ENCODE measurements around the gene SV2B.

The SV2B gene, protein sequence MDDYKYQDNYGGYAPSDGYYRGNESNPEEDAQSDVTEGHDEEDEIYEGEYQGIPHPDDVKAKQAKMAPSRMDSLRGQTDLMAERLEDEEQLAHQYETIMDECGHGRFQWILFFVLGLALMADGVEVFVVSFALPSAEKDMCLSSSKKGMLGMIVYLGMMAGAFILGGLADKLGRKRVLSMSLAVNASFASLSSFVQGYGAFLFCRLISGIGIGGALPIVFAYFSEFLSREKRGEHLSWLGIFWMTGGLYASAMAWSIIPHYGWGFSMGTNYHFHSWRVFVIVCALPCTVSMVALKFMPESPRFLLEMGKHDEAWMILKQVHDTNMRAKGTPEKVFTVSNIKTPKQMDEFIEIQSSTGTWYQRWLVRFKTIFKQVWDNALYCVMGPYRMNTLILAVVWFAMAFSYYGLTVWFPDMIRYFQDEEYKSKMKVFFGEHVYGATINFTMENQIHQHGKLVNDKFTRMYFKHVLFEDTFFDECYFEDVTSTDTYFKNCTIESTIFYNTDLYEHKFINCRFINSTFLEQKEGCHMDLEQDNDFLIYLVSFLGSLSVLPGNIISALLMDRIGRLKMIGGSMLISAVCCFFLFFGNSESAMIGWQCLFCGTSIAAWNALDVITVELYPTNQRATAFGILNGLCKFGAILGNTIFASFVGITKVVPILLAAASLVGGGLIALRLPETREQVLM

DNA sequence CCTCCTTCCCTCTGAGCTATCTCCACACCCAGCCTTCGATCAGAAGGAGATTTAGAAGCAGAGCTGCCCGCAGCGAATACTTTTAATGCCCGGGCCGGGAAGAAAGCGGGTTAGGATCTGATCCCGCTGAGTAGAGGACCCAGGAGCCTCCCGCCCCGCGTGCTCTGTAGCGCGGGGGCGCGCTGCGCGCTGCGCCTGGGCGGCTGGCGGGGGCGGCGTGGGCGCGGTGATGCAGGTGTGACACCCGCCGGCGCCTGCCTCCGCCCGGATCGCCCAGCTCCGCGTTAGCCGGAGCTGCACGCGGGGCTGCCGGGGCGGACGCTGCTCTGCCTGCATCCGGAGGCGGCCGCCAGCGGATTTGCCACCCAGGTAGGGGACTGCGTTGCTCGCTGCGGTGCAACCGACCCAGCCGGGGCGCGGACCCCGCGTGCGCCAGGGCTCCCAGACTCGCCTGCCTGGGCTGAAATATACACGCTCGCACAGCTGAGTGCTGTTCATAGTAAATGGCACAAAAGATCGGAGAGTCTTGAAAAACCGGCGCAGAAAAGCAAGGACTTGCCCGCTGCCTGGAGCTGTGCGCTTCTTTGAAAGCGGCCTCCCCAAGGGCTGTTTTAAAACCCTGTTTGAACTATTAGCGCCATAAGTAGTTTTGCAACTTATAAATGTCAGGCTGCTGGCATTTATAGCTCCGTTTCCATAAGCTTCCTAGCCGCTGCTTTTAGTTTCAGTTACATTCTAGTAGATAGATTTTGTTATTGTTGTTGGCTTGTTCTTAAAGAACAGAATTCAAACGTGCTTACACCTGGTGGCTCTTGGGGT lies at the start of gene SV2B:
SV2B (plus strand) TSS at position 263 of the 819 bp plus-strand sequence. CDS start 126,007 bp downstream, outside the sequence.
- no peaks in the 10 kb centered on the region for H3K9me3 Mint-ChIP-seq
- peak; percentile 68 for DNase-seq
- H3K27ac Mint-ChIP-seq, result no peak within 1 kb of the TSS
- CTCF ChIA-PET, result interaction anchor here (0.6 to 1.3 kb wide), 3 partner anchors 22 to 129 kb away, joined by 3 to 7 read pairs (median 4); no protein-coding TSS in a partner anchor
- no peaks in the 10 kb centered on the region for H3K36me3 Mint-ChIP-seq
- H3K4me3 Mint-ChIP-seq, result peak within 1 kb of the TSS; percentile 70
- H3K4me1 Mint-ChIP-seq, result peaks cover 16% of the 10 kb centered on the region
- H3K27me3 Mint-ChIP-seq, result peaks cover 73% of the 10 kb centered on the region

DNA sequence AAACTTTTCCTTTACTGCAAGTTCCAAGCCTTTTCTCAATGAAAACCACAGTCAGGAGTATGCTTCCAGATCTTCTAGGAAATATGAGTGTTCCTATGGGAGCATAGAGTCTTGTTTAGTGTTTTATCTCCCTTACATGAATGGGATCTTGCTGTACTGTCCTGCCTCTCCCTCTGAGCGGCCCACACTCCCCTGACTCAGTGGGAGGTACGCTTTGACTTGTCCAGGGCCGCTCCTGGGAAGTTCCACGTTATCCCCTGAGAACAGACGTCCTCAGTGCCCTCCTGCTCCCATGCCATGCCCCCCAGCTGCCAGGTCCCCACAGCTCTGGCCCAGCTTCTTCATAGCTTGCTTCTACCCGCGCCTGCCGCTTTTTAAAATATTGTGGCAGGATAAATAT lies 48.8 kb upstream of the SV2B start:
- peaks cover 62% of the 10 kb centered on the region for H3K27me3 Mint-ChIP-seq

DNA sequence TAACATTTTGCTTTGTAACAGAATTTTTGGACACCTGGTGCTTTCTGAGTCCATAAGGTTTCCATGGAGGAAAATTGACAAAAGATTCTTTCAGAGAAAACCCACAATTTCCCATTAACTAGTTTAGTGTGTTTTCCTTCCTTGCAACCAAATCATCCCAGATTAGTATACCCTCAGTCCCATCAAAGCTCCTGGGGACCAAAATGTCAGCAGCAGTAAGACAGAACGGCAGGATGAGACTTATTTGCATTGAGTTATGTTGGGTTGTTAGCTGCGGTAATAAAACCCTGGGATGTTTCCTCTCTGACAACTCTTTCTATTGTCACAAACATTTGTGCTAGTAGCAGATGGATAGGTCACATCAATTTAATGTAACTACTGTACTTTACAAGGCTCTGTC lies 45.2 kb upstream of the SV2B start:
- H3K4me1 Mint-ChIP-seq, result peaks cover under 1% of the 10 kb centered on the region
- CTCF ChIA-PET, result interaction anchor here (0.6 to 6.3 kb wide), 8 partner anchors 10 to 218 kb away, joined by 3 to 53 read pairs (median 5); no protein-coding TSS in a partner anchor
- H3K9me3 Mint-ChIP-seq, result no peaks in the 10 kb centered on the region
- H3K36me3 Mint-ChIP-seq, result no peaks in the 10 kb centered on the region
- H3K27me3 Mint-ChIP-seq, result peaks cover 78% of the 10 kb centered on the region
- no peak for DNase-seq
- H3K4me3 Mint-ChIP-seq, result no peak overlapping the region
- H3K27ac Mint-ChIP-seq, result no peak overlapping the region

More for the DNA sequence above, 48.8 kb upstream of the SV2B start:
- Mint-ChIP-seq H3K27ac (no peak overlapping the region), H3K4me1 (peaks cover 25% of the 10 kb centered on the region), H3K4me3 (no peak overlapping the region), H3K9me3 (peaks cover 7% of the 10 kb centered on the region), H3K36me3 (no peaks in the 10 kb centered on the region)
- CTCF ChIA-PET, result no interaction called here
- no peak for DNase-seq

DNA sequence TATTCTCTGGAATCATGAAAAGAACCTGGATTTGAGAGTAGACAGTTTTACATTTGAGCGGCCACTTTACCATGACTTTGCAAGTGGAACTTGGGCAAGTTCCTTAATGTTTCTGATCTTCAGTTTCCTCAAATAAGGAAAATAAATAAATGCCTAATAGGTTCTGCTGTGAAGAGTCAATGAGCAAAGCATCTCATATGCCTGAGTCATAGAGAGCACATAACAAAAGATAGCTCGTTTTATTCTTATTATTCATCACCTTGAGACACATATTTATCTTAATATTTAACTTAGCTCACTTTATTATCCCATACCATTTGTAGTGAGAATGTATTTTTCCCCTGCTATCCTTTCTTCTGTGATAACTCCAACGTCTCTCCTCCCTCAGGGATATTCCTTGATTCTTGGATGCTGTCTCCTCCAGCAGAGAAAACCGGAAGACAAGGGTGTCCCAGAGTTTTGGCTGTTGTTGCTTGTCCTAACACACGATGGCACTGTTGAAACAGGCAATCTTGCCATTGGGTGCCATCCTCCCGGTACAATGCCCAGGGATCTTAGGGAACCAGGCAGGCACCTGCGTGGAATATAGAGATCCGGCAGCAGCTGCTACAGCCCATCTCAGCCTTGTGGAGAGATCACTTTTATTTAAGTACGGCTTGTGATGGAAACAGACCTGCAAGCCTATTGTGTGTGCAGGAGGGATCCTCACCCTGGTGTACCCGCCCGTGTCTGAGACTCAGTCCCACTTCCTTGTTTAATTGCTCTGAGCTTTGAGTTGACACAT lies 44.3 kb upstream of the SV2B start:
- CTCF ChIA-PET, result interaction anchor here (0.6 to 6.3 kb wide), 25 partner anchors 9 to 886 kb away, joined by 3 to 53 read pairs (median 5); partner anchors contain the start of genes HDDC3 and SV2B
- no peak overlapping the region for H3K4me3 Mint-ChIP-seq
- no peaks in the 10 kb centered on the region for H3K4me1 Mint-ChIP-seq
- H3K9me3 Mint-ChIP-seq, result no peaks in the 10 kb centered on the region
- peaks cover 81% of the 10 kb centered on the region for H3K27me3 Mint-ChIP-seq
- H3K36me3 Mint-ChIP-seq, result no peaks in the 10 kb centered on the region
- no peak overlapping the region for H3K27ac Mint-ChIP-seq
- peak; percentile 56 for DNase-seq

DNA sequence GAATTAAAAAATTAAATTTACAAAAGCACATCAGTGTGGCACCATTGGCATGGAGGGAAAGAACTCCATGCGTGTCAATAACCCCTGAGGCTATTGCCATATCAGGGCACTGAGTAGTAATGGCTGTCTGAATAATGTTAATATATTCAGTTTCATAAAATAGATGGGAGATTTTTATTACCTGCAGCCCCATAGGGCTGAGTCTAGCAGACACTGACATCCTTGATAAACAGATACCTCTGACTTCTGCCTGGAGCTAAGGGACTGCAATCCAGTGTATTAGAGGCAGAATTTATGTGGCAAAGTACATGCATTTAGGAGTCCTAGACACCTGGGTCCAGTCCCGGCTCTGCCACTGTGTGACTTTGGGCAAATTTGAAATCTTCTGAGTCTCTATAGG lies 38.8 kb upstream of the SV2B start:
- no peak for DNase-seq
- H3K4me3 Mint-ChIP-seq, result no peak overlapping the region
- CTCF ChIA-PET, result no interaction called here
- H3K4me1 Mint-ChIP-seq, result no peaks in the 10 kb centered on the region
- no peak overlapping the region for H3K27ac Mint-ChIP-seq
- H3K36me3 Mint-ChIP-seq, result no peaks in the 10 kb centered on the region
- peaks cover 46% of the 10 kb centered on the region for H3K27me3 Mint-ChIP-seq
- peaks cover 5% of the 10 kb centered on the region for H3K9me3 Mint-ChIP-seq

DNA sequence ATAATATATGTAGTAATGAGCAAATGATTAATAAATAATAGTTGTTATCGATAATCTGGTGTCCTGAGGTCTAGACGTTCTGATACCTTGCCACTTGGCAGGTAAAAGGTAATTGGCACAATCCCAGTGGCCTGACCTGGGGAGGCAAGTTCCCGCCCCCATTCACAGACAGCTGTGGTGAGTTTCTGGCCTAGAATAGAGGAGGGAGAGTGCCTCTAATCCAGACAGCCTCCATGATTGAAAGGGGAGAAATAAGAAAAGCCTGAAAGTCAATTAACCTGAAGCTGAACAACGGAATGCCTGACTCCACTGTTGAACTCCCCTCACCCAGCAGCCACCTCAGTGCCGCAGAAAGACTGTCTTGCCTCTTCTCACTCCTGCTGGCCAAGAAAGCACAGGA lies 38.1 kb upstream of the SV2B start:
- Mint-ChIP-seq H3K4me1 (no peaks in the 10 kb centered on the region), H3K9me3 (peaks cover 5% of the 10 kb centered on the region), H3K27ac (no peak overlapping the region), H3K27me3 (peaks cover 38% of the 10 kb centered on the region), H3K36me3 (no peaks in the 10 kb centered on the region), H3K4me3 (no peak overlapping the region)
- DNase-seq, result no peak
- CTCF ChIA-PET, result no interaction called here

DNA sequence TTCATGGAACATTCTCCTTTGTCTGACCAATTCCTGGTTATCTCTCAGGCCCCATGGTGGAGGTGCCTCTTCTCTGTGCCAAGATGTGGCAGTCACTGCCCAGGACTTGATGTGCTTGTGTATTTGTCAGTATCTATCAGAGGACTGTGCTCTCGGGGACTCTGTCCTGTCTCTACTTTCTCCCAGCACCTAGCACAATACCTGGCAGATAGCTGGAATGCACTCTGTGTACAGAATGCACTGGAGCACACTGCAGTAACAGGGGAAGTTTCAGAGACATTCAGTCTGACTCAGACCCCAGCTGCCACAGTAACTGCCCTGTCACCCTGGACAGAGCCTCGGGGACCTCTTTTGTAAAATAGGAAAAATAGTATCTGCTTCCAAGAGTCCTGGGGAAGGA lies 34.6 kb upstream of the SV2B start:
- no peaks in the 10 kb centered on the region for H3K4me1 Mint-ChIP-seq
- H3K27me3 Mint-ChIP-seq, result peaks cover 24% of the 10 kb centered on the region
- no peak for DNase-seq
- H3K4me3 Mint-ChIP-seq, result no peak overlapping the region
- CTCF ChIA-PET, result interaction anchor here (1.1 kb wide), 1 partner anchor 203 kb away, joined by 3 read pairs; no protein-coding TSS in a partner anchor
- H3K27ac Mint-ChIP-seq, result no peak overlapping the region
- no peaks in the 10 kb centered on the region for H3K36me3 Mint-ChIP-seq
- H3K9me3 Mint-ChIP-seq, result peaks cover 5% of the 10 kb centered on the region

DNA sequence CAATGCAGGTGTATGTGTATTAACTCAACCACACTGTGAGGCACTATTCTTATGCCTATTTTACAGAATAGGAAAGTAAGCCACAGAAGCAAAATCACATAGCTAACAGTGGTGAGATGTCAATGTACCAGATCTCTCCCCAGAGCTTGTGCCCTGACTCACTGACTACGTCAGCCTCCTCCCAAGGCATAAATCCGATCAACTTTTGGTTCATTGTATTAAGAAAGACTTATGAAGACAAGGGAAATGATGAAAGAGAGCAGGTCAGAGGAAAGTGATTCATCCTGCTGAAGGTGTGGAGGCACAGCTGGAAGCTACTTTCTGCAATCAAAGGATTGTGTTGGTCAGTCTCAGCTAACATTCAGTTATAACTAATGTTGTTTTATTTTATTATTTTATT lies 33.0 kb upstream of the SV2B start:
- Mint-ChIP-seq H3K4me3 (no peak overlapping the region), H3K36me3 (no peaks in the 10 kb centered on the region), H3K27ac (no peak overlapping the region), H3K9me3 (peaks cover 5% of the 10 kb centered on the region), H3K27me3 (peaks cover 25% of the 10 kb centered on the region), H3K4me1 (no peaks in the 10 kb centered on the region)
- CTCF ChIA-PET, result no interaction called here
- DNase-seq, result no peak

DNA sequence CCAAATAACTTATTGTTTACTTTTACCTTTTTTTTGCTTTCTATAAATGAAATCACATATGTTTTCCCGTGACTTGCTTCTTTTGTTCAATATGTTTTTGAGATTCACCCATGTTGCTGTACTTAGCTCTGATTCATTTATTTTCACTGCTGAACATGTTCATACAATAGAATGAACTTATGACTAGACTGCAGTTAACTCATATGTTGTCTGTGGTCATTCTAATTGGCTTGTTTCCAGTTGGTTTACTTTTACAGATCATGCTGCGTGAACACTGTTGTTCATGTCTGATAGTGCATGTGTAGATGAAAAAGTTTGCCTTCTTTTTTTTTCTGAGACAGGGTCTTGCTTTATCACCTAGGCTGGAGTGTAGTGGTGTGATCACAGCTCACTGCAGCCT lies 31.6 kb upstream of the SV2B start:
- Mint-ChIP-seq H3K9me3 (peaks cover 5% of the 10 kb centered on the region), H3K4me3 (no peak overlapping the region), H3K27ac (no peak overlapping the region), H3K27me3 (peaks cover 30% of the 10 kb centered on the region), H3K36me3 (no peaks in the 10 kb centered on the region), H3K4me1 (no peaks in the 10 kb centered on the region)
- CTCF ChIA-PET, result interaction anchor here (0.7 to 1.4 kb wide), 3 partner anchors 13 to 203 kb away, joined by 3 to 5 read pairs (median 5); no protein-coding TSS in a partner anchor
- no peak for DNase-seq

DNA sequence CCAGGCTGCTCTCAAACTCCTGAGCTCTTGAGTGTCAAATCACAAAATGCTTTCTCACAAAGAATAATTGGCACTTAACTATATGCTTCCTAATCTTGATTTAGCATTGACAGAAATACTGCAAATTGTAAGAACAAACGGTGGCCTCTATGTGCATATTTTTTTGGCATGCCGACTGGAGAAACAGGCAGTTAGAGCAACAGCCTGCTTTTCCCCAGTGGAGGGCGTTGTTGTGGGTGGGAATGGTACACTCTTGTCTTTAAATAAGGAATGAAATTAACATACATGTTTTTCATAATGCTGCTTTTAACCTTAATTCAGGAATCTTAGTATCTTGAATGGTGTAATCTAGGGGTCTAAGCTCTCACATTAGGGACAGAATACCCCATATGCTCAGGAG lies 31.1 kb upstream of the SV2B start:
- Mint-ChIP-seq H3K27ac (no peak overlapping the region), H3K4me3 (no peak overlapping the region), H3K9me3 (peaks cover 5% of the 10 kb centered on the region), H3K27me3 (peaks cover 31% of the 10 kb centered on the region), H3K4me1 (no peaks in the 10 kb centered on the region), H3K36me3 (no peaks in the 10 kb centered on the region)
- DNase-seq, result no peak
- CTCF ChIA-PET, result interaction anchor here (1.4 to 2.1 kb wide), 3 partner anchors 11 to 203 kb away, joined by 4 to 6 read pairs (median 5); no protein-coding TSS in a partner anchor

DNA sequence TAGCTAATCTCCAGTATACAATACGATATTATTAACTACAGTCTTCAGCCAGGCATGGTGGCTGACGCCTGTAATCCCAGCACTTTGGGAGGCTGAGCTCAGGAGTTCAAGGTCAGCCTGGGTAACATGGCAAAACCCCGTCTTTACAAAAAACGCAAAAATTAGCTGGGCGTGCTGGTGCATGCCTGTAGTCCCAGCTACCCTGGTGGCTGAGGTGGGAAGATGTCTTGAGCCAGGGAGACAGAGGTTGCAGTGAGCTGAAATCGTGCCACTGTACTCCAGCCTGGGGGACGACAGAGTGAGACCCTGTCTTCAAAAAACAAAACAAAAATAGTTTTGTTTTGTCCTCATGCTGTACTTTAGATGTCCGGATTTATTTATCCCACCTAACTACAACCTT lies 29.2 kb upstream of the SV2B start:
- Mint-ChIP-seq H3K4me3 (no peak overlapping the region), H3K9me3 (no peaks in the 10 kb centered on the region), H3K27ac (no peak overlapping the region), H3K36me3 (no peaks in the 10 kb centered on the region), H3K27me3 (peaks cover 34% of the 10 kb centered on the region), H3K4me1 (no peaks in the 10 kb centered on the region)
- CTCF ChIA-PET, result interaction anchor here (2.1 kb wide), 1 partner anchor 13 kb away, joined by 6 read pairs; no protein-coding TSS in a partner anchor
- DNase-seq, result no peak

DNA sequence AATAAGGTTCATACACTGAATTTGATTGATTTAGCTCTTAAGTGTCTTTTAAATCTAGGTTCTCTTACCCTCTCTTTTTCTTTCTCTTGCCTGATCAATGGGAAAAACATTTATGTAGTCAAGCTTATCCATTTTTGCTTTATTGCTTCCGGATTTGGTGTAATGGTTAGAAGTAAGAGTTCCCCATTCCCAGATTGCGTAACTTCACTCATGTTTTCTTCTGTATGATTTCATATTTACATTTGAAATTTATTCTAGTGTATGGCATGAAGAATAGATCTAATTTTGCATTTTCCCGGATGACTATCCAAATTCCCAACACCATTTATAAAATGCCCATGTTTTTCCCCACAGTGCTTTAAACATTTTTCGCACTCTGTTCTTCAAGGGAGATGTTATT lies 27.9 kb upstream of the SV2B start:
- DNase-seq, result no peak
- CTCF ChIA-PET, result no interaction called here

DNA sequence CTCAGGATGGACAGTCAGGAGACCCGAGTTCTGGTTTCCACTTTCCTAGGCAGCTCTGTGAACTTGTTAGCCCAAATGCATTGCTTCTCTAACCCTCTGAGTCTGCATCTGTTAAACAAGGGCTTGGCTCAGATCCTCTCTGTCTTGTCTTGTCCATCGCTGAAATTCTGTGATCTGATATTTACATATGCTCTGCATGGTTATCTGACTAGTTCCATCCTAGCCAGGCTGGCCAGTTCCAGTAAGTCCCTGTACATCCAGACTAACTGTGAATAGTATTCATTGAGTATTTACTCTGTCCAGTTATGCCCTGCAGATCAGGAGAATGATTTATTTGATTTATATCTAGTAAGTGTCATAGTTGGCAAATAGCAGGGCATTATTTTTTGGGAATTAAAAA lies 27.0 kb upstream of the SV2B start:
- Mint-ChIP-seq H3K9me3 (no peaks in the 10 kb centered on the region), H3K4me3 (no peak overlapping the region), H3K4me1 (no peaks in the 10 kb centered on the region), H3K27me3 (peaks cover 34% of the 10 kb centered on the region), H3K27ac (no peak overlapping the region), H3K36me3 (no peaks in the 10 kb centered on the region)
- CTCF ChIA-PET, result no interaction called here
- no peak for DNase-seq

More for the DNA sequence above, 27.9 kb upstream of the SV2B start:
- H3K36me3 Mint-ChIP-seq, result no peaks in the 10 kb centered on the region
- no peak overlapping the region for H3K27ac Mint-ChIP-seq
- peaks cover 34% of the 10 kb centered on the region for H3K27me3 Mint-ChIP-seq
- H3K4me1 Mint-ChIP-seq, result no peaks in the 10 kb centered on the region
- H3K9me3 Mint-ChIP-seq, result no peaks in the 10 kb centered on the region
- no peak overlapping the region for H3K4me3 Mint-ChIP-seq

Measured in activated naive CD4-positive, alpha-beta T cell treated with anti-CD3 and anti-CD28 coated beads, Interleukin-2, amount 10 ng/mL, durations not matched to agents 7 days and 5 days (primary cell).